ENCODE measurements around the gene COL4A5.

COL4A5 gene

GRCh38 chrX:108666101-108666500, 226.5 kb downstream of the COL4A5 start:
- ChIA-PET CTCF (interaction anchor here (0.7 kb wide), 1 partner anchor 327 kb away, joined by 3 read pairs; no protein-coding TSS in a partner anchor), POLR2A (no interaction called here)
- no peak overlapping the region for H3K27ac ChIP-seq (ENCODE audit: extremely low read depth, low read depth, low read length)
- no peaks in the 10 kb centered on the region for H3K9me3 ChIP-seq (ENCODE audit: control insufficient read depth, insufficient read depth, low read depth, low read length)
- H3K36me3 ChIP-seq (ENCODE audit: control insufficient read depth in 2 of 2, insufficient read depth in 1 of 2, low read length in 2 of 2), result no peaks in the 10 kb centered on the region; a peak in 2 of 3 replicates
- TF ChIP-seq ZNF335 (tag by site-specific recombination; conservative IDR thresholded peaks at IDR 0.05), result no peak
- no peak for TF ChIP-seq ZNF785 (tag by site-specific recombination; IDR thresholded peaks at IDR 0.05)
- no peak for TF ChIP-seq GLI4 (tag by site-specific recombination; IDR thresholded peaks at IDR 0.05)
- TF ChIP-seq ZNF792 (tag by site-specific recombination; IDR thresholded peaks at IDR 0.05), result no peak
- TF ChIP-seq, protein P1, sequence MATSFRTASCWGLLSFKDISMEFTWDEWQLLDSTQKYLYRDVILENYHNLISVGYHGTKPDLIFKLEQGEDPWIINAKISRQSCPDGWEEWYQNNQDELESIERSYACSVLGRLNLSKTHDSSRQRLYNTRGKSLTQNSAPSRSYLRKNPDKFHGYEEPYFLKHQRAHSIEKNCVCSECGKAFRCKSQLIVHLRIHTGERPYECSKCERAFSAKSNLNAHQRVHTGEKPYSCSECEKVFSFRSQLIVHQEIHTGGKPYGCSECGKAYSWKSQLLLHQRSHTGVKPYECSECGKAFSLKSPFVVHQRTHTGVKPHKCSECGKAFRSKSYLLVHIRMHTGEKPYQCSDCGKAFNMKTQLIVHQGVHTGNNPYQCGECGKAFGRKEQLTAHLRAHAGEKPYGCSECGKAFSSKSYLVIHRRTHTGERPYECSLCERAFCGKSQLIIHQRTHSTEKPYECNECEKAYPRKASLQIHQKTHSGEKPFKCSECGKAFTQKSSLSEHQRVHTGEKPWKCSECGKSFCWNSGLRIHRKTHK (tag by site-specific recombination; IDR thresholded peaks at IDR 0.05), result no peak
- no peak for TF ChIP-seq ZSCAN18 (tag by site-specific recombination; IDR thresholded peaks at IDR 0.05)
- no peak for TF ChIP-seq ZNF350 (tag by site-specific recombination; IDR thresholded peaks at IDR 0.05)
- no peak for TF ChIP-seq FEZF1 (tag by site-specific recombination; IDR thresholded peaks at IDR 0.05)
- TF ChIP-seq ZNF202 (tag by site-specific recombination; IDR thresholded peaks at IDR 0.05; ENCODE audit: borderline replicate concordance), result no peak
- H3K4me3 ChIP-seq (ENCODE audit: low read depth, low read length), result no peak overlapping the region
- no peaks in the 10 kb centered on the region for H3K4me1 ChIP-seq (ENCODE audit: control insufficient read depth, insufficient read depth, low read length)

- no peaks in the 10 kb centered on the region for H3K4me1 ChIP-seq (ENCODE audit: control insufficient read depth, insufficient read depth, low read length)
- ChIA-PET POLR2A (no interaction called here), CTCF (no interaction called here)
- no peaks in the 10 kb centered on the region for H3K9me3 ChIP-seq (ENCODE audit: control insufficient read depth, insufficient read depth, low read depth, low read length)
- no peaks in the 10 kb centered on the region; a peak in 1 of 3 replicates for H3K36me3 ChIP-seq (ENCODE audit: control insufficient read depth in 2 of 2, insufficient read depth in 1 of 2, low read length in 2 of 2)
- H3K27ac ChIP-seq (ENCODE audit: extremely low read depth, low read depth, low read length), result no peak overlapping the region
- H3K4me3 ChIP-seq (ENCODE audit: low read depth, low read length), result no peak overlapping the region
- TF ChIP-seq REST (tag by site-specific recombination; IDR thresholded peaks at IDR 0.05) (no peak), ZNF548 (tag by site-specific recombination; IDR thresholded peaks at IDR 0.05) (no peak), ZNF311 (tag by site-specific recombination; IDR thresholded peaks at IDR 0.05; ENCODE audit: borderline replicate concordance) (no peak), ZNF132 (tag by site-specific recombination; IDR thresholded peaks at IDR 0.05; ENCODE audit: borderline replicate concordance) (no peak), ZSCAN30 (tag by site-specific recombination; IDR thresholded peaks at IDR 0.05) (no peak), ZXDB (tag by site-specific recombination; IDR thresholded peaks at IDR 0.05) (no peak)
Measured at GRCh38 chrX:108671526-108671925, 231.9 kb downstream of the COL4A5 start.

- CTCF ChIA-PET, result interaction anchor here (0.7 to 4.2 kb wide), 3 partner anchors 12 to 687 kb away, joined by 3 to 81 read pairs (median 4); no protein-coding TSS in a partner anchor
- no peak for TF ChIP-seq ZNF629 (tag by site-specific recombination; IDR thresholded peaks at IDR 0.05)
- TF ChIP-seq ZNF768 (tag by site-specific recombination; IDR thresholded peaks at IDR 0.05), result no peak
- no peak for TF ChIP-seq ZNF645 (tag by site-specific recombination; IDR thresholded peaks at IDR 0.05)
- no peak for TF ChIP-seq ZNF501 (tag by site-specific recombination; IDR thresholded peaks at IDR 0.05)
- no peak for TF ChIP-seq OVOL3 (tag by site-specific recombination; IDR thresholded peaks at IDR 0.05)
- TF ChIP-seq GLIS2 (tag by site-specific recombination; IDR thresholded peaks at IDR 0.05), result no peak
- TF ChIP-seq ZNF548 (tag by site-specific recombination; IDR thresholded peaks at IDR 0.05), result no peak
- TF ChIP-seq WT1 (tag by site-specific recombination; IDR thresholded peaks at IDR 0.05), result no peak
- TF ChIP-seq, protein P2, sequence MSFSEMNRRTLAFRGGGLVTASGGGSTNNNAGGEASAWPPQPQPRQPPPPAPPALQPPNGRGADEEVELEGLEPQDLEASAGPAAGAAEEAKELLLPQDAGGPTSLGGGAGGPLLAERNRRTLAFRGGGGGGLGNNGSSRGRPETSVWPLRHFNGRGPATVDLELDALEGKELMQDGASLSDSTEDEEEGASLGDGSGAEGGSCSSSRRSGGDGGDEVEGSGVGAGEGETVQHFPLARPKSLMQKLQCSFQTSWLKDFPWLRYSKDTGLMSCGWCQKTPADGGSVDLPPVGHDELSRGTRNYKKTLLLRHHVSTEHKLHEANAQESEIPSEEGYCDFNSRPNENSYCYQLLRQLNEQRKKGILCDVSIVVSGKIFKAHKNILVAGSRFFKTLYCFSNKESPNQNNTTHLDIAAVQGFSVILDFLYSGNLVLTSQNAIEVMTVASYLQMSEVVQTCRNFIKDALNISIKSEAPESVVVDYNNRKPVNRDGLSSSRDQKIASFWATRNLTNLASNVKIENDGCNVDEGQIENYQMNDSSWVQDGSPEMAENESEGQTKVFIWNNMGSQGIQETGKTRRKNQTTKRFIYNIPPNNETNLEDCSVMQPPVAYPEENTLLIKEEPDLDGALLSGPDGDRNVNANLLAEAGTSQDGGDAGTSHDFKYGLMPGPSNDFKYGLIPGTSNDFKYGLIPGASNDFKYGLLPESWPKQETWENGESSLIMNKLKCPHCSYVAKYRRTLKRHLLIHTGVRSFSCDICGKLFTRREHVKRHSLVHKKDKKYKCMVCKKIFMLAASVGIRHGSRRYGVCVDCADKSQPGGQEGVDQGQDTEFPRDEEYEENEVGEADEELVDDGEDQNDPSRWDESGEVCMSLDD (tag by site-specific recombination; IDR thresholded peaks at IDR 0.05), result no peak
- peaks cover 3 to 15% of the 10 kb centered on the region in 2 experiments; a peak in 2 of 3 replicates for H3K36me3 ChIP-seq (ENCODE audit: control insufficient read depth in 2 of 2, insufficient read depth in 1 of 2, low read length in 2 of 2)
- no peaks in the 10 kb centered on the region for H3K4me1 ChIP-seq (ENCODE audit: control insufficient read depth, insufficient read depth, low read length)
- H3K27ac ChIP-seq (ENCODE audit: extremely low read depth, low read depth, low read length), result no peak overlapping the region
- POLR2A ChIA-PET, result no interaction called here
- no peaks in the 10 kb centered on the region for H3K9me3 ChIP-seq (ENCODE audit: control insufficient read depth, insufficient read depth, low read depth, low read length)
- H3K4me3 ChIP-seq (ENCODE audit: low read depth, low read length), result no peak overlapping the region
Measured at GRCh38 chrX:108696690-108697089, 257.1 kb downstream of the COL4A5 start.
